Dendritic cell treated with granulocyte-macrophage colony-stimulating factor and Interleukin-4, amounts not matched to agents 40 ng/mL and 50 ng/mL, for 4 days (primary cell): ENCODE measurements around the gene OR2L5.
A peak's percentile ranks its signal among the peaks of the same experiment; 100 is the strongest.

Experiments used
- H3K27ac Mint-ChIP-seq: one replicate; pipeline ENCODE4 v1.8.0; 2022; ENCODE audit warnings: mild to moderate bottlenecking, mixed read lengths
- H3K27me3 Mint-ChIP-seq: one replicate; pipeline ENCODE4 v1.8.0; 2022; ENCODE audit warnings: mild to moderate bottlenecking, mixed read lengths
- H3K36me3 Mint-ChIP-seq: one replicate; pipeline ENCODE4 v1.8.0; 2022; ENCODE audit warnings: low read depth, mixed read lengths
- H3K4me1 Mint-ChIP-seq: one replicate; pipeline ENCODE4 v1.8.0; 2022; ENCODE audit warnings: low read depth, mixed read lengths
- H3K4me3 Mint-ChIP-seq: one replicate; pipeline ENCODE4 v1.8.0; 2022; ENCODE audit warnings: mild to moderate bottlenecking, moderate library complexity, mixed read lengths
- H3K9me3 Mint-ChIP-seq: one replicate; pipeline ENCODE4 v1.8.0; 2022; ENCODE audit warnings: mixed read lengths
- intact Hi-C: fragments of 100-400 bp; cut with micrococcal nuclease; formaldehyde crosslinking; loops from one replicate; pipeline ENCODE4 v1.15.0; 2022

Gene OR2L5, protein sequence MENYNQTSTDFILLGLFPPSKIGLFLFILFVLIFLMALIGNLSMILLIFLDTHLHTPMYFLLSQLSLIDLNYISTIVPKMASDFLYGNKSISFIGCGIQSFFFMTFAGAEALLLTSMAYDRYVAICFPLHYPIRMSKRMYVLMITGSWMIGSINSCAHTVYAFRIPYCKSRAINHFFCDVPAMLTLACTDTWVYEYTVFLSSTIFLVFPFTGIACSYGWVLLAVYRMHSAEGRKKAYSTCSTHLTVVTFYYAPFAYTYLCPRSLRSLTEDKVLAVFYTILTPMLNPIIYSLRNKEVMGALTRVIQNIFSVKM

DNA sequence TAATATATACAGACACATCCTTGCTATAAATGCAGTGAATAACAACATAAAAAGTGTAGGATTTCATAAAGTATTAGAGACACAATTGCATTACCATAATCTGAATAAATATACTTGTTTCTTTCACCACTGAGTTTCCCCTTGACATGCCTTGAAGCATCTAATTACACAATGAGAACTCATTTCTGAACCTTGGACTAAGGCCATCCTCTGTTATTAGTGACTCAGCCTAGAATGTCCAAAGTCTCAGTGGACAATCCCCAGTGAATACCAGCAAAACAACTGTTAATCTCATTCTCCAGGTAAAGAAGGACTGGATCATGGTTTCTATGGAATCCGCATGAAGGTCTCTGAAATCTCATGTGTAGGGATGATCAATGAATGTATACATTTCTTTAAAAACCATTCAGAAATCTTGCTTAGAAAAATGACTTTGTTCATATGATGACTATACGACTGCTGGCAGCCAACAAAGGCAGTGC lies at the start of gene OR2L5:
Gene OR2L5, plus strand, starts transcription at position 432 of the 482 bp plus-strand sequence. CDS start 8,288 bp downstream, outside the sequence.
- intact Hi-C loops: no loop called here
- no peak within 1 kb of the TSS for H3K4me3 Mint-ChIP-seq
- H3K27me3 Mint-ChIP-seq: no peaks in the 10 kb centered on the region
- H3K36me3 Mint-ChIP-seq: no peaks in the 10 kb centered on the region
- peaks cover 35% of the 10 kb centered on the region for H3K9me3 Mint-ChIP-seq
- no peak within 1 kb of the TSS for H3K27ac Mint-ChIP-seq
- H3K4me1 Mint-ChIP-seq: no peaks in the 10 kb centered on the region

- intact Hi-C loops: no loop called here
- Mint-ChIP-seq H3K36me3 (no peaks in the 10 kb centered on the region), H3K4me1 (peaks cover 22% of the 10 kb centered on the region), H3K9me3 (no peaks in the 10 kb centered on the region), H3K4me3 (no peak within 1 kb of the TSS), H3K27ac (no peak within 1 kb of the TSS), H3K27me3 (no peaks in the 10 kb centered on the region)
Measured at GRCh38 chr1:247964933-247965332, 48.5 kb upstream of the OR2L5 start, which contains the start of gene OR2AK2. TSS of gene OR2AK2 (plus strand) at chr1:247965233. CDS start at chr1:247965377, 144 bp downstream.

DNA sequence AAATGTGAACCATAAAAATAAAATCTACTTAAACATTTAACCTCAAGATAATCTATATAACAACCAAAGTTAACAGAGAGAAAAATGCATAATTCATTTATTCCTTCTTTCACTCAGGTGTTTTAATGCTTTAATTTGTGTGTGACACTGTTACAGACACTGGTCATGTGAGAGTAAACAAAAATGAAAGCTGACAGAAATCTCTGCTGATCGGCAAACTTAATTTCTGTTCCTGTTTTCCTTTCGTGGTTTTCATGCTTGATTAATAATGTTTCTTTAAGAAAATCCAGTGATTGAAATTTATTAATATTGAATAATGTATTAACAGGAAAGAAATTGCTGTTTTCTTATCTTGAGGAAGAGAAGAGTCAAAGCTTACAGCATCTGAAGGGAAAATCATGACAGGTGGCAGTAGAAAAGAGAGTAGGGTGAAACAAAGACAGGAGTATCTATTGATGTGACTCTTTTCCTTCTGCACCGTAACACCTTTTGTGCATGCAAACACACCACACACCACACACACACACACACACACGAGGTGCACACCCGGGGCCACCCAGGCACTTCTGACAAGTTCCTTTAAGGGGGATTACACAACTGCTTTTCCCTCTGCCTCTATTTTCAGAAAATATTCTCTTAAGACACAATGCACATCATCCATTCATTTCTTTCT lies 46.8 kb upstream of the OR2L5 start:
- H3K4me1 Mint-ChIP-seq: peaks cover 22% of the 10 kb centered on the region
- no peaks in the 10 kb centered on the region for H3K27me3 Mint-ChIP-seq
- H3K9me3 Mint-ChIP-seq: peaks cover 1% of the 10 kb centered on the region
- no peak overlapping the region for H3K27ac Mint-ChIP-seq
- intact Hi-C loops: no loop called here
- H3K36me3 Mint-ChIP-seq: no peaks in the 10 kb centered on the region
- H3K4me3 Mint-ChIP-seq: peak overlapping the region; percentile 11

DNA sequence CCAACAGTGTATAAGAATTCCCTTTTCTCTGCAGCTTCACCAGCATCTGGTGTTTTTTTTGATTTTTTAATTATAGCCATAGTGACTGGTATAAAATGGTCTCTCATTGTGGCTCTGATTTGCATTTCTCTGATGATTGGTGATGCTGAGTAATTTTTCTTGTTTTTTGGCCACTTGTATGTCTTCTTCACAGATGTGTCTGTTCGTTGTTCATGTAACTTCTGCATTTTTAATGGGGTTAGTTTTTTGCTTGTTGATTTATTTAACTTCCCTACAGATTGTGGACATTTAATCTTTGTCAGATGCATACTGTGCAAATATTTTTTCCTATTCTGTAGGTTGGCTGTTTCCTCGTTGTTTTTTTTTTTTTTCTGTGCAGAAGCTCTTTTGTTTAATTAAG lies 20.5 kb upstream of the OR2L5 start:
- intact Hi-C loops: no loop called here
- Mint-ChIP-seq H3K27ac (no peak overlapping the region), H3K4me3 (no peak overlapping the region), H3K27me3 (no peaks in the 10 kb centered on the region), H3K36me3 (no peaks in the 10 kb centered on the region), H3K4me1 (no peaks in the 10 kb centered on the region), H3K9me3 (peaks cover 10% of the 10 kb centered on the region)

DNA sequence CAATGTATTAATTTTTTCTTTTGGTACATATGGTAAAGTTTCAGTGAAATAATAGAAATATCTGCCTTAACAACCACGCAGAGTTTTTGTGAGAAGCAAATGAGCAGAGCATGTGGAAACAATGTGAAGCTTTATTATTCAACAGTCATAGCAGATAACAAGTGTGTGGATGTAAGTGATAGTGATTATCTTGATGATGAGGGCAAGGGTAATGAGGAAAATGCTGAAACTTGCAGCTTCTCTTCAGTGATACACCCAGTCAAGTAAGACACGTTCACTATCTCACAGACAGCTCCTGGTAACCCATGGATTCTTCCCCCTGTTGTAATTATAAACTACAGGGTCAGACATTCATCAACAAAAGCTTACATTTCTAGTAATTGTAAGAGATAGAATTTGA lies 14.6 kb upstream of the OR2L5 start:
- intact Hi-C loops: no loop called here
- Mint-ChIP-seq H3K27me3 (no peaks in the 10 kb centered on the region), H3K9me3 (peaks cover 9% of the 10 kb centered on the region), H3K27ac (no peak overlapping the region), H3K4me3 (no peak overlapping the region), H3K36me3 (no peaks in the 10 kb centered on the region), H3K4me1 (no peaks in the 10 kb centered on the region)

GRCh38 chr1:248000169-248000568 lies 13.3 kb upstream of the OR2L5 start:
- Mint-ChIP-seq H3K9me3 (peaks cover 9% of the 10 kb centered on the region), H3K36me3 (no peaks in the 10 kb centered on the region), H3K27me3 (no peaks in the 10 kb centered on the region), H3K4me1 (no peaks in the 10 kb centered on the region), H3K4me3 (no peak overlapping the region), H3K27ac (no peak overlapping the region)
- intact Hi-C loops: no loop called here

DNA sequence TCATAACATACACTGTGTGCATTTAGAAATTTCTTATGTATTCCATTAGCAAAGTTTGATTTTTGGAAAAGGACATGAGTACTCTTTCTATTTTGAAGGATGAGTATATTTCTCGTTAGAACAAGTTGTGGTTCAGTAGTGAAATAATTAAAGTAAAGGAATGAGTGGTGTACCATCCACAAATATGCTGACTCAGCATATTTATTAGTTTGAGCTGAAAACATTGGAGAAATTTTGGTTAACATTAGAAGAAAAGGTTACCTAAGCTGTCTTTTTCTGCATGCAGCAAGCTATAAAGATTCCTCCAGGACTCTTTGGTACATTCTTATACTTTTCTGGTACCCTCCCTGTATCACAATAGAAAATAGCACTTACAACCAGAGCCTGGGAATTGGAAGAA lies 5.7 kb upstream of the OR2L5 start:
- Mint-ChIP-seq H3K4me3 (no peak overlapping the region), H3K9me3 (peaks cover 45% of the 10 kb centered on the region), H3K36me3 (no peaks in the 10 kb centered on the region), H3K4me1 (no peaks in the 10 kb centered on the region), H3K27me3 (no peaks in the 10 kb centered on the region), H3K27ac (no peak overlapping the region)
- intact Hi-C loops: no loop called here

DNA sequence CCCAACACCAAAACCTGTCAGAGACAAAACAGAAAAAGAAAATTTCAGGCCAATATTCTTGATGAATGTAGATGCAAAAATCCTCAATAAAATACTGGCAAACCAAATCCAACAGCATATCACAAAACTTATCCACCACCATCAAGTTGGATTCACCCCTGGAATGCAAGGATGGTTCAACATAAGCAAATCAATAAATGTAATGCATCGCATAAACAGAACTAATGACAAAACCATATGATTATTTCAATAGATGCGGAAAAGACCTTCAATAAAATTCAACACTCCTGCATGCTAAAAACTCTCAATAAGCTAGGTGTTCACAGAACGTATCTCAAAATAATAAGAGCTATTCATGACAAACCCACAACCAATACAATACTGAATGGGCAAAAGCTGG lies 3.8 kb upstream of the OR2L5 start:
- intact Hi-C loops: no loop called here

DNA sequence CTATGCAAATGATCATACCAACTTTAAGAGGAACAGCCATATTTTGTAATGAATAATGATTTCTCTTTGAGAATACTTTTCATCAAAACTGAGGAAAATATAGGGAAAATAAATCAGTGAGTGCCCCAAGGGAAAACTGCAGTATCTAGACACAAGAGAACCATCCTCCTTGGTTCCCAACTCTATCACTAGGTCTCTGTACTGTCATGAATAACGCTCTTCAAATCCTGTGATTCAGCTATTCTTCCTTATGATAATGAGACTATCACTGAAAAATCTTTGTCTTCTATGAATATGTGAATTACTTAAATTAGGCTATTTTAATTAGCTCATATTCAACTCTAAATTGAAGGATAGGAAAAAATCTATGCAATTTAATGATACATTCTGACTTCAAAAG lies 2.3 kb downstream of the OR2L5 start:
- intact Hi-C loops: no loop called here
- Mint-ChIP-seq H3K9me3 (peaks cover 23% of the 10 kb centered on the region), H3K36me3 (no peaks in the 10 kb centered on the region), H3K27me3 (no peaks in the 10 kb centered on the region), H3K4me3 (no peak overlapping the region), H3K4me1 (no peaks in the 10 kb centered on the region), H3K27ac (no peak overlapping the region)

More for the DNA sequence above, 3.8 kb upstream of the OR2L5 start:
- Mint-ChIP-seq H3K9me3 (peaks cover 36% of the 10 kb centered on the region), H3K36me3 (no peaks in the 10 kb centered on the region), H3K27me3 (no peaks in the 10 kb centered on the region), H3K27ac (no peak overlapping the region), H3K4me3 (no peak overlapping the region), H3K4me1 (no peaks in the 10 kb centered on the region)

GRCh38 chr1:248029770-248030169 lies 16.3 kb downstream of the OR2L5 start, which contains the start of gene OR2L2:
TSS of gene OR2L2 (plus strand) at chr1:248030070. CDS start at chr1:248038268, 8,198 bp downstream.
- intact Hi-C loops: no loop called here
- no peak within 1 kb of the TSS for H3K27ac Mint-ChIP-seq
- H3K27me3 Mint-ChIP-seq: no peaks in the 10 kb centered on the region
- no peaks in the 10 kb centered on the region for H3K36me3 Mint-ChIP-seq
- H3K4me3 Mint-ChIP-seq: no peak within 1 kb of the TSS
- no peaks in the 10 kb centered on the region for H3K4me1 Mint-ChIP-seq
- peaks cover 34% of the 10 kb centered on the region for H3K9me3 Mint-ChIP-seq

DNA sequence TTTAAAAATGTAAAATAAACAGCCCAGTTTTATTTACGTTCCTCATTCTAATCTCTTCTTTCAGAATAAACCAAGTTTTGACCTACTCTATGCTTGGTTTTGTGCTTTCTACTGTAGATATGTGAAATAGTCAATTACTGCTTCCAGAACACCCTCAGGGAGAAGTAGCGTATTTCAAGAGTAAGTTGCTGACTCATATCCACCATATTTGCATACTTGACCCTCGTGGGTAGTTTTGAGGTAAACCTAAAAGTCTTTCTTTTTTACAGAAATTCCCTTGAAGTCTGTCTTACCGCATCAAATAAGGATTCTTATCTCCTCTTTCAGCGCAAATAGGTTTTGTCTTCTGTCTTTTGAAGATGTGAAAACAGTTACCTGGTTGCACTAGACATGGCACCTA lies 31.7 kb downstream of the OR2L5 start:
- Mint-ChIP-seq H3K4me1 (no peaks in the 10 kb centered on the region), H3K9me3 (peaks cover 13% of the 10 kb centered on the region), H3K27ac (no peak overlapping the region), H3K27me3 (no peaks in the 10 kb centered on the region), H3K4me3 (no peak overlapping the region), H3K36me3 (no peaks in the 10 kb centered on the region)
- intact Hi-C loops: no loop called here

DNA sequence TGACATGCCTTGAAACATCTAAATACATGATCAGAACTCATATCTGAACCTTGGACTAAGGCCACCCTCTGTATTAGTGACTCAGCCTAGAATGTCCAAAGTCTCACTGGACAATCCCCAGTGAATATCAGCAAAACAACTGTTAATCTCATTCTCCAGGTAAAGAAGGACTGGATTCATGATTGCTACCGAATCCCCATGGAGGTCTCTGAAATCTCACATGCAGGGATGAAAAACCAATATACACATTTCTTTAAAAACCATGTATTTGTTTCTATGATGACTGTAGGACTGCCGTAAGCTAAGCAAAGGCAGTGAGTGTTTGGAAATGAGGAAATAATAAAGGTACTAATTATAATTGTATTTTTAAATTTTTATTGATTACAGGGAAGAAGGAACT lies 33.1 kb downstream of the OR2L5 start, which contains the start of gene OR2L3:
Gene OR2L3, plus strand, starts transcription at position 301 of the 400 bp plus-strand sequence. CDS start 13,846 bp downstream, outside the sequence.
- Mint-ChIP-seq H3K27me3 (no peaks in the 10 kb centered on the region), H3K27ac (no peak within 1 kb of the TSS), H3K36me3 (no peaks in the 10 kb centered on the region), H3K4me1 (no peaks in the 10 kb centered on the region), H3K9me3 (peaks cover 7% of the 10 kb centered on the region), H3K4me3 (no peak within 1 kb of the TSS)
- intact Hi-C loops: no loop called here

GRCh38 chr1:248047008-248047407 lies 33.5 kb downstream of the OR2L5 start:
- no peaks in the 10 kb centered on the region for H3K4me1 Mint-ChIP-seq
- H3K27me3 Mint-ChIP-seq: no peaks in the 10 kb centered on the region
- intact Hi-C loops: no loop called here
- H3K9me3 Mint-ChIP-seq: peaks cover 7% of the 10 kb centered on the region
- no peaks in the 10 kb centered on the region for H3K36me3 Mint-ChIP-seq
- no peak overlapping the region for H3K27ac Mint-ChIP-seq
- H3K4me3 Mint-ChIP-seq: no peak overlapping the region

GRCh38 chr1:248054671-248055070 lies 41.2 kb downstream of the OR2L5 start:
- peaks cover 15% of the 10 kb centered on the region for H3K9me3 Mint-ChIP-seq
- H3K27ac Mint-ChIP-seq: no peak overlapping the region
- intact Hi-C loops: no loop called here
- H3K27me3 Mint-ChIP-seq: no peaks in the 10 kb centered on the region
- H3K4me1 Mint-ChIP-seq: no peaks in the 10 kb centered on the region
- H3K36me3 Mint-ChIP-seq: no peaks in the 10 kb centered on the region
- H3K4me3 Mint-ChIP-seq: no peak overlapping the region
